ENCODE measurements around the gene DOHH. TPM values are rescaled to one million over a fixed set of nuclear protein-coding genes. Genes with fewer than 3 reads are reported as not detected.

Gene DOHH
- total RNA-seq, 1 experiment from 2014 or later, result 0.89 TPM

- no peak overlapping the region for H3K27ac ChIP-seq (ENCODE audit: low read length)
- no peak overlapping the region for H3K9ac ChIP-seq (ENCODE audit: low read length)
- H3K9me2 ChIP-seq (replicated peaks; ENCODE audit: insufficient read depth, low read length), result no peaks in the 10 kb centered on the region
- no peak overlapping the region for H2AFZ ChIP-seq (ENCODE audit: low read length)
- DNase-seq, result no peak
- H3K9me3 ChIP-seq (ENCODE audit: low read length), result no peaks in the 10 kb centered on the region
- peaks cover 4% of the 10 kb centered on the region; the same call in 1 of the 2 replicates for H3K36me3 ChIP-seq (ENCODE audit: insufficient read depth, low read length)
- H3K4me3 ChIP-seq (ENCODE audit: low read length), result no peak overlapping the region
- no peaks in the 10 kb centered on the region for H3K27me3 ChIP-seq (ENCODE audit: low read length)
- no peaks in the 10 kb centered on the region for H3K4me1 ChIP-seq (ENCODE audit: low read length)
- H3K79me2 ChIP-seq (ENCODE audit: low read length), result no peaks in the 10 kb centered on the region
- no peak overlapping the region for H3K4me2 ChIP-seq (ENCODE audit: low read depth, low read length, poor library complexity, severe bottlenecking)
- H4K20me1 ChIP-seq (ENCODE audit: insufficient read depth, low read depth, low read length), result no peaks in the 10 kb centered on the region; the same call in 1 of the 2 replicates
These were observed 36.6 kb upstream of the DOHH start for GRCh38 chr19:3537101-3537437.

GRCh38 chr19:3536429-3537100, 36.1 kb upstream of the DOHH start:
- no peaks in the 10 kb centered on the region; the same call in 1 of the 2 replicates for H4K20me1 ChIP-seq (ENCODE audit: insufficient read depth, low read depth, low read length)
- H3K9ac ChIP-seq (ENCODE audit: low read length), result no peak overlapping the region
- no peak overlapping the region for H3K27ac ChIP-seq (ENCODE audit: low read length)
- peaks cover 4% of the 10 kb centered on the region; the same call in 1 of the 2 replicates for H3K36me3 ChIP-seq (ENCODE audit: insufficient read depth, low read length)
- DNase-seq, result no peak
- H3K9me3 ChIP-seq (ENCODE audit: low read length), result no peaks in the 10 kb centered on the region
- no peaks in the 10 kb centered on the region for H3K79me2 ChIP-seq (ENCODE audit: low read length)
- H3K4me2 ChIP-seq (ENCODE audit: low read depth, low read length, poor library complexity, severe bottlenecking), result no peak overlapping the region
- no peak overlapping the region for H2AFZ ChIP-seq (ENCODE audit: low read length)
- H3K27me3 ChIP-seq (ENCODE audit: low read length), result no peaks in the 10 kb centered on the region
- H3K4me3 ChIP-seq (ENCODE audit: low read length), result no peak overlapping the region
- H3K4me1 ChIP-seq (ENCODE audit: low read length), result no peaks in the 10 kb centered on the region
- H3K9me2 ChIP-seq (replicated peaks; ENCODE audit: insufficient read depth, low read length), result no peaks in the 10 kb centered on the region

DNA sequence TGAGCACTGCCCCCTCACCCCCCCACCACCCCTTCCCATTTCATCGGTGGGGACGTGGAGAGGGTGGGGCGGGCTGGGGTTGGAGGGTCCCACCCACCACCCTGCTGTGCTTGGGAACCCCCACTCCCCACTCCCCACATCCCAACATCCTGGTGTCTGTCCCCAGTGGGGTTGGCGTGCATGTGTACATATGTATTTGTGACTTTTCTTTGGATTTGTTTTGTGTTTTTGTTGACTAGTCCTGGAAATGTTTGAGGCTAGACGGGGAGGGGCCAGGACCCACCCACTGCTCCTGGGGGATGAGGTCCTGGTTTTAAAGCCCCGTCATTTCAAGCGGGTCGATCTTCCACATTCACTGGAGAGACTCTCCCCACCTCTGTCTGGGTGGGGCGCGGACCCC, 35.5 kb upstream of the DOHH start:
- Histone ChIP-seq H3K27me3 (ENCODE audit: low read length) (no peaks in the 10 kb centered on the region), H3K4me2 (ENCODE audit: low read depth, low read length, poor library complexity, severe bottlenecking) (no peak overlapping the region), H2AFZ (ENCODE audit: low read length) (no peak overlapping the region), H3K9ac (ENCODE audit: low read length) (no peak overlapping the region), H3K4me3 (ENCODE audit: low read length) (no peak overlapping the region), H3K4me1 (ENCODE audit: low read length) (no peaks in the 10 kb centered on the region), H3K79me2 (ENCODE audit: low read length) (no peaks in the 10 kb centered on the region), H4K20me1 (ENCODE audit: insufficient read depth, low read depth, low read length) (no peaks in the 10 kb centered on the region; the same call in 1 of the 2 replicates), H3K27ac (ENCODE audit: low read length) (no peak overlapping the region), H3K36me3 (ENCODE audit: insufficient read depth, low read length) (peaks cover 4% of the 10 kb centered on the region; the same call in 1 of the 2 replicates), H3K9me2 (replicated peaks; ENCODE audit: insufficient read depth, low read length) (no peaks in the 10 kb centered on the region), H3K9me3 (ENCODE audit: low read length) (no peaks in the 10 kb centered on the region)
- no peak for DNase-seq

- Histone ChIP-seq H3K9me2 (replicated peaks; ENCODE audit: insufficient read depth, low read length) (no peaks in the 10 kb centered on the region), H3K4me1 (ENCODE audit: low read length) (no peaks in the 10 kb centered on the region), H3K27ac (ENCODE audit: low read length) (no peak overlapping the region), H2AFZ (ENCODE audit: low read length) (no peak overlapping the region), H3K27me3 (ENCODE audit: low read length) (no peaks in the 10 kb centered on the region), H3K79me2 (ENCODE audit: low read length) (no peaks in the 10 kb centered on the region), H3K4me3 (ENCODE audit: low read length) (no peak overlapping the region), H3K36me3 (ENCODE audit: insufficient read depth, low read length) (peaks cover 4% of the 10 kb centered on the region; the same call in 1 of the 2 replicates), H3K9me3 (ENCODE audit: low read length) (no peaks in the 10 kb centered on the region), H3K9ac (ENCODE audit: low read length) (no peak overlapping the region), H3K4me2 (ENCODE audit: low read depth, low read length, poor library complexity, severe bottlenecking) (no peak overlapping the region), H4K20me1 (ENCODE audit: insufficient read depth, low read depth, low read length) (no peaks in the 10 kb centered on the region; the same call in 1 of the 2 replicates)
- DNase-seq, result no peak
These were observed 35.1 kb upstream of the DOHH start for GRCh38 chr19:3535563-3535965.

DNA sequence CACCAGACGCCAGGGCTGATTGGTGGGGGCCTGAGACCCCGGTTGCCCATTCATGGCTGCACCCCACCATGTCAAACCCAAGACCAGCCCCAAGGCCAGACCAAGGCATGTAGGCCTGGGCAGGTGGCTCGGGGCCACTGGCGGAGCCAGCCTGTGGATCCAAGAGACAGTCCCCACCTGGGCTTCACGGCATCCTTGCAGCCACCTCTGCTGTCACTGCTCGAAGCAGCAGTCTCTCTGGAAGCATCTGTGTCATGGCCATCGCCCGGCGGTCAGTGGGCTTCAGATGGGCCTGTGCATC, 34.7 kb upstream of the DOHH start:
- no peaks in the 10 kb centered on the region for H3K9me3 ChIP-seq (ENCODE audit: low read length)
- H3K4me3 ChIP-seq (ENCODE audit: low read length), result no peak overlapping the region
- H2AFZ ChIP-seq (ENCODE audit: low read length), result no peak overlapping the region
- H3K27ac ChIP-seq (ENCODE audit: low read length), result no peak overlapping the region
- H4K20me1 ChIP-seq (ENCODE audit: insufficient read depth, low read depth, low read length), result no peaks in the 10 kb centered on the region; the same call in 1 of the 2 replicates
- H3K9ac ChIP-seq (ENCODE audit: low read length), result no peak overlapping the region
- H3K9me2 ChIP-seq (replicated peaks; ENCODE audit: insufficient read depth, low read length), result no peaks in the 10 kb centered on the region
- no peaks in the 10 kb centered on the region for H3K4me1 ChIP-seq (ENCODE audit: low read length)
- no peak overlapping the region for H3K4me2 ChIP-seq (ENCODE audit: low read depth, low read length, poor library complexity, severe bottlenecking)
- peaks cover 4% of the 10 kb centered on the region; the same call in 1 of the 2 replicates for H3K36me3 ChIP-seq (ENCODE audit: insufficient read depth, low read length)
- no peaks in the 10 kb centered on the region for H3K79me2 ChIP-seq (ENCODE audit: low read length)
- no peak for DNase-seq
- H3K27me3 ChIP-seq (ENCODE audit: low read length), result no peaks in the 10 kb centered on the region

GRCh38 chr19:3534375-3535234, 34.1 kb upstream of the DOHH start:
- Histone ChIP-seq H3K4me2 (ENCODE audit: low read depth, low read length, poor library complexity, severe bottlenecking) (no peak overlapping the region), H3K27ac (ENCODE audit: low read length) (no peak overlapping the region), H2AFZ (ENCODE audit: low read length) (no peak overlapping the region), H4K20me1 (ENCODE audit: insufficient read depth, low read depth, low read length) (no peaks in the 10 kb centered on the region; the same call in 1 of the 2 replicates), H3K9me3 (ENCODE audit: low read length) (no peaks in the 10 kb centered on the region), H3K4me1 (ENCODE audit: low read length) (no peaks in the 10 kb centered on the region), H3K27me3 (ENCODE audit: low read length) (no peaks in the 10 kb centered on the region), H3K9ac (ENCODE audit: low read length) (no peak overlapping the region), H3K36me3 (ENCODE audit: insufficient read depth, low read length) (peaks cover 4% of the 10 kb centered on the region; the same call in 1 of the 2 replicates), H3K79me2 (ENCODE audit: low read length) (no peaks in the 10 kb centered on the region), H3K4me3 (ENCODE audit: low read length) (no peak overlapping the region), H3K9me2 (replicated peaks; ENCODE audit: insufficient read depth, low read length) (no peaks in the 10 kb centered on the region)
- DNase-seq, result no peak

- H4K20me1 ChIP-seq (ENCODE audit: insufficient read depth, low read depth, low read length), result no peaks in the 10 kb centered on the region; the same call in 1 of the 2 replicates
- no peak overlapping the region for H3K27ac ChIP-seq (ENCODE audit: low read length)
- DNase-seq, result no peak
- no peaks in the 10 kb centered on the region for H3K4me1 ChIP-seq (ENCODE audit: low read length)
- H3K9me3 ChIP-seq (ENCODE audit: low read length), result no peaks in the 10 kb centered on the region
- no peak overlapping the region for H3K4me3 ChIP-seq (ENCODE audit: low read length)
- H3K9ac ChIP-seq (ENCODE audit: low read length), result no peak overlapping the region
- no peaks in the 10 kb centered on the region for H3K79me2 ChIP-seq (ENCODE audit: low read length)
- H3K36me3 ChIP-seq (ENCODE audit: insufficient read depth, low read length), result no peaks in the 10 kb centered on the region
- no peak overlapping the region for H2AFZ ChIP-seq (ENCODE audit: low read length)
- H3K9me2 ChIP-seq (replicated peaks; ENCODE audit: insufficient read depth, low read length), result no peaks in the 10 kb centered on the region
- H3K27me3 ChIP-seq (ENCODE audit: low read length), result no peaks in the 10 kb centered on the region
- H3K4me2 ChIP-seq (ENCODE audit: low read depth, low read length, poor library complexity, severe bottlenecking), result no peak overlapping the region
These were observed 33.2 kb upstream of the DOHH start for GRCh38 chr19:3533563-3534216.

- no peak overlapping the region for H3K27ac ChIP-seq (ENCODE audit: low read length)
- DNase-seq, result no peak
- H3K4me2 ChIP-seq (ENCODE audit: low read depth, low read length, poor library complexity, severe bottlenecking), result no peak overlapping the region
- no peak overlapping the region for H2AFZ ChIP-seq (ENCODE audit: low read length)
- no peaks in the 10 kb centered on the region for H3K9me2 ChIP-seq (replicated peaks; ENCODE audit: insufficient read depth, low read length)
- no peaks in the 10 kb centered on the region for H3K27me3 ChIP-seq (ENCODE audit: low read length)
- H3K9me3 ChIP-seq (ENCODE audit: low read length), result no peaks in the 10 kb centered on the region
- no peaks in the 10 kb centered on the region for H3K79me2 ChIP-seq (ENCODE audit: low read length)
- no peaks in the 10 kb centered on the region; the same call in 1 of the 2 replicates for H4K20me1 ChIP-seq (ENCODE audit: insufficient read depth, low read depth, low read length)
- no peak overlapping the region for H3K9ac ChIP-seq (ENCODE audit: low read length)
- no peaks in the 10 kb centered on the region for H3K4me1 ChIP-seq (ENCODE audit: low read length)
- no peak overlapping the region for H3K4me3 ChIP-seq (ENCODE audit: low read length)
- no peaks in the 10 kb centered on the region for H3K36me3 ChIP-seq (ENCODE audit: insufficient read depth, low read length)
These were observed 32.6 kb upstream of the DOHH start for GRCh38 chr19:3533033-3533432.
